Measurements from ENCODE around the gene CFAP97.
"Not testable (repeated sequence)": the region's sequence is repeated elsewhere in the genome, so short reads cannot be mapped to it uniquely, and the experiment has no call there.

Gene CFAP97

DNA sequence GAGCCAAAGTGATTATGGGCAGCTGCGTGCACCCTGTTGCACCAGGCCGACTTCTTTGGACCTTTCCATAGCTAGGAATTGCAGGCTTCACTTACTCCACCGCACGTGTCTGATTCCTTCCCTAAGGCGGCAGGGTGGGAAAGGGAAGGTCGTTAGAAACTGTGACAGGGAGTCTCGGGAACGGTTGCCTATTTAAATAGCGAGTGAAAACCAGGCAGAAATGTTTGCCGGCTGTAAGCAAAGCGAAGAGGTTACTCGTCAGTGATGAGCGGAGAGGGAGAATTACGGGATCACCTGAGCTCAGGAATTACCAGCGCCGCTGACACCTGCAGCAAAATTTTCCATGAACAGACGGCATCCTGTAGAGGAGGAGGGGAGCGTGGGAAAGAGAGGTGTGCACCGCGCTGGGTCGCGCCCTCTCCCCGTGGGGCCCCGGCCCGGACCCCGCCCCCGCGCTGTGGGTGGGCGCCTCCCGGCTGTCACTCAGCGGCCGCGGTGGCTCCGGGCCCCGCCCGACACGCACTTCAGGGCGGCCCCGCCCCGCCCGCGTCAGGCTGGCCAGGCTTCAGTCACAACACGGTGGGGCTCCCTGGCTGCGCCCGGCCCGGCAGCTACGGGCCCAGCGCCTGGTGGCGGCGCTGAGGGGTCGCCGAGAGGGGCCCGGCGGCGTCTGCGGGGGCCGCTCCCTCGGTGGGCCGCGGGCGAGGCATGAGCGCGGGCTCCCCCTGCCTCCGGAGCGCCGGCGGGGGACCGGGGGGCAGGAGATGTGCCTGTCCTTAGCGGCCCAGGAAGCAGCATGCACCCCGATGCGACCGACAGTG is 5.4 kb upstream of the CFAP97 start, which contains the start of gene SNX25:
Gene SNX25 (plus strand): TSS at position 568 of the 821 bp plus-strand sequence. CDS start 229 bp downstream, at position 797.
- peak within 1 kb of the TSS; percentile 70 for H3K9ac ChIP-seq (ENCODE audit: insufficient read length)
- H3K4me3 ChIP-seq = peak within 1 kb of the TSS; percentile 95
- H3K27ac ChIP-seq = no peak within 1 kb of the TSS
- no peak for DNase-seq (ENCODE audit: low read depth, low spot score)
- no peaks in the 10 kb centered on the region for H3K36me3 ChIP-seq (ENCODE audit: insufficient read depth, low read length)
- TF ChIP-seq EZH2 (IDR thresholded peaks at IDR 0.05) = no peak
- TF ChIP-seq FOXP2 (optimal IDR thresholded peaks at IDR 0.05; ENCODE audit: control extremely low read depth, extremely low read length, insufficient read depth) = no peak
- no peak for TF ChIP-seq POLR2AphosphoS5 (IDR thresholded peaks at IDR 0.05; ENCODE audit: borderline replicate concordance, low read depth, low read length)
- H3K9me3 ChIP-seq (ENCODE audit: low read depth, low read length) = no peaks in the 10 kb centered on the region

DNA sequence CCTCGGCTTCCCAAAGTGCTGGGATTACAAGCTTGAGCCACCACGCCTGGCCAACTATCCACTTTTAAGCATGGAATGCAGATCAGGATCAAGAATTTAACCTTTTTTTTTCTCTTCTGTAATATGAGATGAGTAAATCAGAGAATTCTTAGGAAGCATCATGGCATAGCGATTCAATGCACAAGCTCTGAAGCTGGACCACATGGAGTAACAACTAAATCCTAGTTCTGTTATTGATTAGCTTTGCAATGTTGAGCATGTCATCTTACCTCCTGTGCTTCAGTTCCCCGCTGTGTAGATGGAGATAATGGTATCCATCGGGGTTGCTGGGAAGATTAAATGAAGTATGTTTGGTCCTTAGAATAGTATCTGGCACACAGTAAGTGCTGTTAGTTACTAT is 3.7 kb upstream of the CFAP97 start:
- no peak for DNase-seq (ENCODE audit: low read depth, low spot score)

DNA sequence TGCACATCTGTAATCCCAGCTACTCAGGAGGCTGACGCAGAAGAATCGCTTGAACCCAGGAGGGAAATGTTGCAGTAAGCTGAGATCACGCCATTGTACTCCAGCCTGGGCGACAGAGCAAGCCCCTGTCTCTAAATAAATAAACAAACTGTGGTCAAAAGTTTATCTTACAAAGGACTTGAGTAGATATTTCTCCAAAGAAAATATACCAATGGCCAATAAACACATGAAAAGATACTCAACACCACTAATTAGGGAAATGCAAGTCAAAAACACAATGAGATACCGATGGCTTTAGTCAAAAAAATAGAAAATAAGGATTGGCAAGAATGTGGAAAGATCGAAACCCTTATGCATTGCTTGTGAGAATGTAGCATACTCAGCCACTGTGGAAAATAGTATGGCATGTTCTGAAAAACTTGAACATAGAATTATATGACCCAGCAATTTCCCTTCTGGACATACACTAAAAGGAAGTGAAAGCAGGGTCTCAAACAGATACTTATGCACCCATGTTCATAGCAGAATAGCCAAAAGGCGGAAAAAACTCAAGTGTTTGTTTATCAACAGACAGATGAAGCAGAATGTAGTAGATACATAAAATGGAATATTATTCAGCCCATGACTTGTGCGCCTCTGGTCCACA is 2.0 kb upstream of the CFAP97 start:
- no peak overlapping the region for H3K27ac ChIP-seq
- H3K36me3 ChIP-seq (ENCODE audit: insufficient read depth, low read length) = no peaks in the 10 kb centered on the region
- H3K4me3 ChIP-seq = no peak overlapping the region
- TF ChIP-seq FOXP2 (optimal IDR thresholded peaks at IDR 0.05; ENCODE audit: control extremely low read depth, extremely low read length, insufficient read depth) (no peak), POLR2AphosphoS5 (IDR thresholded peaks at IDR 0.05; ENCODE audit: borderline replicate concordance, low read depth, low read length) (no peak), EZH2 (IDR thresholded peaks at IDR 0.05) (no peak)
- no peaks in the 10 kb centered on the region for H3K9me3 ChIP-seq (ENCODE audit: low read depth, low read length)
- H3K9ac ChIP-seq (ENCODE audit: insufficient read length) = no peak overlapping the region
- no peak for DNase-seq (ENCODE audit: low read depth, low spot score)

More for the DNA sequence above, 3.7 kb upstream of the CFAP97 start:
- H3K9me3 ChIP-seq (ENCODE audit: low read depth, low read length) = no peaks in the 10 kb centered on the region
- no peak overlapping the region for H3K9ac ChIP-seq (ENCODE audit: insufficient read length)
- no peak overlapping the region for H3K27ac ChIP-seq
- H3K36me3 ChIP-seq (ENCODE audit: insufficient read depth, low read length) = no peaks in the 10 kb centered on the region
- TF ChIP-seq POLR2AphosphoS5 (IDR thresholded peaks at IDR 0.05; ENCODE audit: borderline replicate concordance, low read depth, low read length) (no peak), FOXP2 (optimal IDR thresholded peaks at IDR 0.05; ENCODE audit: control extremely low read depth, extremely low read length, insufficient read depth) (no peak), EZH2 (IDR thresholded peaks at IDR 0.05) (no peak)
- no peak overlapping the region for H3K4me3 ChIP-seq

DNA sequence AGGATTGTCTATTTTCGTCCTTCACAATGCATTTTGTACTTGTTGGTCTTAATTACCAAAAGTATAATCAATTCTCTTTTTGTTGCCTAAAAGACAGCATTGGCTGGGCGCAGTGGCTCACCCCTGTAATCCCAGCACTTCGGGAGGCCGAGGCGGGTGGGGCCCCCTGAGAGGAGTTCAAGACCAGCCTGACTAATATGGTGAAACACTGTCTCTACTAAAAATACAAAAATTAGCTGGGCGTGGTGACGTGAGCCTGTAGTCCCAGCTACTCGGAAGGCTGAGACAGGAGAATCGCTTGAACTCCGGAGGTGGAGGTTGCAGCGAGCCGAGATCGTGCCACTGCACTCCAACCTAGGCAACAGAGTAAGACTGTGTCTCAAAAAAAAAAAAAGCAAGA is 1.3 kb upstream of the CFAP97 start:
- not testable (repeated sequence) for H3K36me3 ChIP-seq (ENCODE audit: insufficient read depth, low read length); H3K9me3 ChIP-seq (ENCODE audit: low read depth, low read length); H3K9ac ChIP-seq (ENCODE audit: insufficient read length); H3K27ac ChIP-seq; H3K4me3 ChIP-seq; DNase-seq (ENCODE audit: low read depth, low spot score)

GRCh38 chr4:185204238-185204910 is 574 bp upstream of the CFAP97 start:
- no peaks in the 10 kb centered on the region for H3K9me3 ChIP-seq (ENCODE audit: low read depth, low read length)
- TF ChIP-seq FOXP2 (optimal IDR thresholded peaks at IDR 0.05; ENCODE audit: control extremely low read depth, extremely low read length, insufficient read depth) (no peak), POLR2AphosphoS5 (IDR thresholded peaks at IDR 0.05; ENCODE audit: borderline replicate concordance, low read depth, low read length) (no peak), EZH2 (IDR thresholded peaks at IDR 0.05) (no peak)
- H3K4me3 ChIP-seq = peak overlapping the region; percentile 81
- H3K36me3 ChIP-seq (ENCODE audit: insufficient read depth, low read length) = peaks cover 2% of the 10 kb centered on the region; the same call in 1 of the 2 replicates
- H3K27ac ChIP-seq = no peak overlapping the region; the same call in 1 of the 2 replicates
- peak overlapping the region; percentile 83 for H3K9ac ChIP-seq (ENCODE audit: insufficient read length)
- no peak for DNase-seq (ENCODE audit: low read depth, low spot score)

- peak overlapping the region; percentile 83 for H3K9ac ChIP-seq (ENCODE audit: insufficient read length)
- TF ChIP-seq FOXP2 (optimal IDR thresholded peaks at IDR 0.05; ENCODE audit: control extremely low read depth, extremely low read length, insufficient read depth) (no peak), POLR2AphosphoS5 (IDR thresholded peaks at IDR 0.05; ENCODE audit: borderline replicate concordance, low read depth, low read length) (no peak), EZH2 (IDR thresholded peaks at IDR 0.05) (no peak)
These were observed 765 bp downstream of the CFAP97 start for GRCh38 chr4:185202984-185203485.

GRCh38 chr4:185201977-185202962 is 1.5 kb downstream of the CFAP97 start:
- peak overlapping the region; percentile 81 for H3K4me3 ChIP-seq
- H3K9me3 ChIP-seq (ENCODE audit: low read depth, low read length) = no peaks in the 10 kb centered on the region
- peak overlapping the region; percentile 73 for H3K27ac ChIP-seq
- no peak for DNase-seq (ENCODE audit: low read depth, low spot score)
- peak overlapping the region; percentile 83 for H3K9ac ChIP-seq (ENCODE audit: insufficient read length)
- no peak for TF ChIP-seq POLR2AphosphoS5 (IDR thresholded peaks at IDR 0.05; ENCODE audit: borderline replicate concordance, low read depth, low read length)
- no peak for TF ChIP-seq EZH2 (IDR thresholded peaks at IDR 0.05)
- no peak for TF ChIP-seq FOXP2 (optimal IDR thresholded peaks at IDR 0.05; ENCODE audit: control extremely low read depth, extremely low read length, insufficient read depth)
- H3K36me3 ChIP-seq (ENCODE audit: insufficient read depth, low read length) = peaks cover 2% of the 10 kb centered on the region; the same call in 1 of the 2 replicates

More at GRCh38 chr4:185202984-185203485, 765 bp downstream of the CFAP97 start:
- no peaks in the 10 kb centered on the region for H3K9me3 ChIP-seq (ENCODE audit: low read depth, low read length)
- H3K4me3 ChIP-seq = peak overlapping the region; percentile 81
- H3K27ac ChIP-seq = peak overlapping the region; percentile 73
- H3K36me3 ChIP-seq (ENCODE audit: insufficient read depth, low read length) = peaks cover 2% of the 10 kb centered on the region; the same call in 1 of the 2 replicates
- no peak for DNase-seq (ENCODE audit: low read depth, low spot score)

DNA sequence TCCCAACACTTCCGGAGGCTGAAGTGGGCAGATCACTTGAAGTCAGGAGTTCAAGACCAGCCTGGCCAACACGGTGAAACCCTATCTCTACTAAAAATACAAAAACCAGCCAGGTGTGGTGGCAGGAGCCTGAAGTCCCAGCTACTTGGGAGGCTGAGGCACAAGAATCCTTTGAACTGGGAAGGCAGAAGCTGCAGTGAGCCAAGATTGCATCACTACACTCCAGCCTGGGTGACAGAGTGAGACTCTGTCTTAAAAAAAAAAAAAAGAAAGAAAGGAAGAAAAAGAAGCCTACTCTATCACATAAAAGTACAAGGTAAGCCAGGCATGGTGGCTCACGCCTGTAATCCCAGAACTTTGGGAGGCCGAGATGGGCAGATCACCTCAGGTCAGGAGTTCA is 5.6 kb downstream of the CFAP97 start:
- not testable (repeated sequence) for H3K36me3 ChIP-seq (ENCODE audit: insufficient read depth, low read length); H3K27ac ChIP-seq; DNase-seq (ENCODE audit: low read depth, low spot score); H3K4me3 ChIP-seq; H3K9me3 ChIP-seq (ENCODE audit: low read depth, low read length); H3K9ac ChIP-seq (ENCODE audit: insufficient read length)
